Measurements from ENCODE around the gene TRPM2.
A peak's percentile ranks its signal among the peaks of the same experiment; 100 is the strongest.

Gene TRPM2

GRCh38 chr21:44445145-44445812, 91.9 kb downstream of the TRPM2 start:
- no peak for DNase-seq (ENCODE audit: low spot score)

GRCh38 chr21:44448651-44449131, 95.3 kb downstream of the TRPM2 start:
- no peak for DNase-seq (ENCODE audit: low spot score)

GRCh38 chr21:44449473-44450363, 96.3 kb downstream of the TRPM2 start:
- DNase-seq (ENCODE audit: low spot score), result no peak

GRCh38 chr21:44450402-44450801, 97.0 kb downstream of the TRPM2 start:
- no peak for DNase-seq (ENCODE audit: low spot score)

GRCh38 chr21:44450999-44451398, 97.6 kb downstream of the TRPM2 start:
- DNase-seq (ENCODE audit: low spot score), result no peak

GRCh38 chr21:44453120-44453519, 99.7 kb downstream of the TRPM2 start:
- no peak for DNase-seq (ENCODE audit: low spot score)

- no peak for DNase-seq (ENCODE audit: low spot score)
Measured at GRCh38 chr21:44454058-44454457, 100.6 kb downstream of the TRPM2 start.

GRCh38 chr21:44454747-44455523, 101.5 kb downstream of the TRPM2 start, which contains the start of gene LRRC3:
TSS of gene LRRC3 (plus strand) at chr21:44455510. CDS start at chr21:44456645, 1,135 bp downstream.
- DNase-seq (ENCODE audit: low spot score), result peak; percentile 75

GRCh38 chr21:44455524-44456213, 102.2 kb downstream of the TRPM2 start:
- DNase-seq (ENCODE audit: low spot score), result peak; percentile 20

- no peak for DNase-seq (ENCODE audit: low spot score)
Measured at GRCh38 chr21:44456214-44456914, 102.9 kb downstream of the TRPM2 start.

- DNase-seq (ENCODE audit: low spot score), result no peak
Measured at GRCh38 chr21:44456915-44457736, 103.7 kb downstream of the TRPM2 start.

GRCh38 chr21:44458971-44459711, 105.7 kb downstream of the TRPM2 start:
- no peak for DNase-seq (ENCODE audit: low spot score)

GRCh38 chr21:44459712-44460440, 106.5 kb downstream of the TRPM2 start:
- DNase-seq (ENCODE audit: low spot score), result no peak

- DNase-seq (ENCODE audit: low spot score), result no peak
Measured at GRCh38 chr21:44460441-44460755, 107.0 kb downstream of the TRPM2 start.

GRCh38 chr21:44461005-44461404, 107.6 kb downstream of the TRPM2 start:
- no peak for DNase-seq (ENCODE audit: low spot score)

GRCh38 chr21:44461464-44462001, 108.1 kb downstream of the TRPM2 start:
- DNase-seq (ENCODE audit: low spot score), result no peak

GRCh38 chr21:44462086-44462833, 108.8 kb downstream of the TRPM2 start:
- DNase-seq (ENCODE audit: low spot score), result no peak

- DNase-seq (ENCODE audit: low spot score), result no peak
Measured at GRCh38 chr21:44462834-44463200, 109.4 kb downstream of the TRPM2 start.
